ENCODE results near the gene GAB1.

Gene GAB1

DNA sequence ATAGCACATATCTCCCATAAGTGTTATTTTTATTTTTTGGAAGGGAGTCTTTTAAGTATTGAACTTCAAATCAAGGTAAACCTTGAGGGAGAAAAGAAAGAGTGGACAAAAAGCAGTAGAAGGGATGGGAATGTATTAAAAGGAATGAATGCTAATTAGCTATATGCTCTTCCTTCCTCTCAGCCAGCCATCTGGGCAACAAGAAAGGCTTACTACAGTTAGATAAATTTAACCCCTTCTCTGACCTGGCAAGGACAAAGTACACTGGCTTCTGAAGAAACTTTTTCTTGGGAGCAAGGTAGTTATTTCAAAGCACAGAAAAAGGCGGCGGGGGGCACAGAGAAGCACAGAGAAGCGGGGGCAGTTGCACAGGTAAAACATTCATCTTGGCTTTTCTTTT is 54.6 kb downstream of the GAB1 start:
- no peak for DNase-seq

DNA sequence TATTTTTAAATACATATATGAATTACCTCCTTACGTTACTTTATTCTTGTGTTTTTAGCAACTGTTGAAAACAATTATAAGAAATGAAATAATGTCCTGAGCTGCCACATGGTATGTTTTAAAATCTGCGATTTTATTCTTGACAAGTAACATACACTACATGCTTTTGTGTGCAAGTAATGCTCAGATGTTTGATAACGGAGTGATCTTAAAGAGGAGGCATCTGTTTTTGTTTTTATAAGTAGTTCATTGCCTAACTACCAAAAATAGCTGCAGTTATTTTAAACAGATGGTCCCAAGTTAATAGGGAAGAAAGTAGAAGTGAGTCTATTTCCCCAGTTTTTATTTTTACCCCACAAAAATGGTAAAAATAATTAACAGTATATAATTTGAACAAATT is 55.2 kb downstream of the GAB1 start:
- DNase-seq: no peak

DNA sequence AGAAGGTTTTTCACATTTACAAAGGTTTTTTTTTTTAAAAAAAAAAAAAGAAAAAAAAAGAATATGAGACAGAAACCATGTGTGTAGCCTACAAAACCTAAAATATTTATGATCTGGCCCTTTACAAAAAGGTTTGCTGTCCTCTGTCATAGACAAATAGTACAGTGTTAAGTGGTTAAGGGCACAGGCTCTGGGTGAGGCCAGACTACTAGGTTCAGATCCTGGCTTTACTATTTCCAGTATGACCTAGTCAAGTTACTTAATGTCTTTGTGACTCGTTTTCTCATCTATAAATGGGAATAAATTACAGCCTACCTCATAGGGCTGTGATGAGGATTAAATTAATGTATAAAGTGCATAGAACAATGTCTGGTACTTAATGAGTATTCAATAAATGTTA is 56.5 kb downstream of the GAB1 start:
- DNase-seq: no peak

DNA sequence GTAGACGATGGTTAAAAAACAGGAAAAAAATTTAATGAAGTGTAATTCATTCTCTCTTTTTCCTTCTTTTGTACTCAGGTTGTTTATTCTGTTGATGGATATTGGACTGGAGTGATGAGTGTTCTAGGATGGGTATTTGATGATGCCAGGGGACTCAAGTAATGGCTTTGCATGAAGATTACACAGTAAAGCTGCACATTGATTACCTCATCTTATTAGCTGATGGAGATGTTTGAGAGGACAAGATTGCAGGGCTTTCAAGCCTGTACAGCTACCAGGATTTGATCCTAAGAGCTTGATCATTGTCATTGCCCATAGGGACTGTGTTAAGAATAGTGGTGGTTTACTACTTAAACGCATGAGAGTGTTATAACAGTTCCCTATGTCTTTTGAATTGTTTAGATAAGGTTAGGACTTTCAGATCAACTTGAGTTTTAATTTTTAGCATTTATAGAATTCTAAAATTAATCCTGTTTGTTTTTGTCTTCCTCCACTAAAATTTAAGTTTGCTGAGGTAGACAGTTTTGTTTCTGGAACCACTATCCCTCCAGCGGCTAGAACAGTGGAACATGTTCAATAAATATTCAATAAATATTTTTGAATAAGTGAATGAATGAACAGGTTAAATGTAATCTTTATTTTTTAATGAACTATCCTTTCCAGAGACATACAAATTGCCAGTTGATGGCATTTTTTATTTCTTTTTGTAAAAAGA is 58.2 kb downstream of the GAB1 start:
- DNase-seq: no peak

DNA sequence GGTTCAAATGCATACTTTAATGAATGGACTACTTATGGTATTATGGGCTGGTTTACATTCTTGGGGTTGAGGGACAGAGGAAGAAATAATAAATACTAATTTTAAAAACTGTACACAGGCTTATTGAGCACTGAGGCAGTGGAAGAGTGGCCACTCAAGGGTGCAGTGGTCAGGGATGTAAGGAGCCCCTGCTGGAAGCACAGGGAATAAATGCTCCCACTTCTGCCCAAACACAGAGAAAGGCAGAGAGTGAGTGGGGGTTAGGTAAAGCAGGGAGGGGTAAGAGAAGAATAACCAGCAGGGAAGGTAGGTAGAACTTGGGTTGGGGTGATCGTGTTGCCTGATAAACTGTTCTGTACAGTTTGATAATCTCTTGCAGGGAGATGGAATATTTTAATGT is 60.0 kb downstream of the GAB1 start:
- DNase-seq: no peak

DNA sequence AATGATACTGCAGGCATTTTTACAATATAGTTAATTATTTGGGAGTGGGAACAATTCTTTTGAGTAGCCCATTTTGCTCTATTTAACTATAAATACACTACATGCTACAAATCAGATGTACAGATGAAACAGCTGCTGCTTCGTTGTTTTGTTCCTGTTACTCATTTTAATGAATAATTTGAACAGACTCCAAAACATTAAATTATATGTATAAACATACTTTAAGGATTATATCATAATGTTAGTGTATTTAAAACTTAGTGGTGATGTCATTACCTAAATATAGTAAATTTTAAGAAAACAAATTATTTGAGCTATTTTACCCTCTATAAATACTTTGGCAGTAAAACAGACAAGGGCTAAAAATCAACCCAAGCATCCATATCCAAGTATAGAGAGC is 60.7 kb downstream of the GAB1 start:
- no peak for DNase-seq

DNA sequence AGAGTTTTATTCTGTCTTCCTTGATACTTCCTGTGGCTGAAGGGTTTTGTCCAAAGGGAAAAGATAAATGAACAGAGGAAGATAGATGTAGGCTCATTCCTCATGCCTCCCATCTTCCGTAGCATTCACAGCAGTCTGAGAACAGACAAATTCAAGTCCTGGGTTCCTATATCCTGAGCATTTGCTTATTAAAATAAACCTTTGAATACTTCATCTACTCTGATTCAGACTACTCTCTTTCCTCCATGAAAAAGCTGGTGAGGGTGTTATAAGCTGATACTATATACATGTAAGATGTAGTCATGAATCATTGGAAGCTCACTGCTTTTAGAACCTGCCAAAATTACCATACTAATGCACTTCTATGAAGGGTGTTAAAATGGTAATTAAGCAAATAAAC is 61.2 kb downstream of the GAB1 start:
- DNase-seq: no peak

DNA sequence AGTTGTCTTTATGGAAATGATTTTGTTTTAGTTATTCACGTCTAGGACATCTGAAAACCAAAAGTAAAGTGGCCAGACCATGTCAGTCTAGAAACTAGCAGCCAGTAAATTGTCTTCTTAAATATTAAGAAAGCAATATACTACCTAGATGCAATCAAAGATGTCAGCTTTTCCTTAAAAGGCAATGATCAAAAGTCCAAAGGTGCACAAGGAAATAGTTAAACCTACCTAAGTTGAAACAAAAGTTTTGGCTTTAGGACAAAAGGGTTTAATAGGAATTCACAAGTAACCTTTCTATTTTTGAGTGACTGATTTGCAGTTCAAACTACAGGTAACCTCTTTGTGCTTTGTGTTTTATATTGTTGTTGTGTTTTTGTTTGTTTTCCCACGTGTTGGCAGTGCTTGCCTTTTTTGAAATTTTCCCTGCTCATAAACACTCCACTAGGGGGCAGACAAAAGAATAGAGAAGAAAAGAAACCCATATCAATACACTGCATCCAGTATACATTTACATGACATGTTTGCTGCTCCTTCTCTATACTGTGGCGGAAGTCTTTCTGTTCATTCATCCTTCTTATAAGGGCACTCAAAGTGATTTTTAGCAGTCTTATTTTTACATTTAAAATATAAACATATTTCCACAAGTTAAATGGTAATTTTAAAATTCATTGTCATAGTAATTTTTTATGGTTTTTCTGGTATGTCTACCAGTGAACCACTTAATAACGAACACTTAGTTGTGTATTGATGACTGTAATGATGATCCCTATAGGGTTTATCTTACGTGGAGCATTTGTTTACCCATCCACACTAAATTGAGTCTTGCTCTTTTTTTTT is 62.7 kb downstream of the GAB1 start:
- DNase-seq: peak; percentile 13

DNA sequence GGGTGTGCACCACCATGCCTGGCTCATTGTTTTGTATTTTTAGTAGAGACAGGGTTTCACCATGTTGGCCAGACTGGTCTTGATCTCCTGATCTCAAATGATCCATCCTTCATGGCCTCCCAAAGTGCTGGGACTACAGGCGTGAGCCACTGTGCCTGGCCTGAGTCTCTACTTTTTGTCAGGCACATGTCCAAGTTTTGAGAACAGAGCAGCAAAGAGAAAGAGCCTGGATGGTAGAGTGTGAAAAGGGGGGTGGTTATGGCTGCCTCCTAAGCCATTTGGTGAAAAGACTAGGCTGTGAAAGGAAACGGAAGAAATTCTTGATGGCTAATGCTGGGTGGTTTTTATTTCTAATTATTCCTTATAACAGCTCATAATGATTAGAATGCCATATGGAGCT is 63.4 kb downstream of the GAB1 start:
- no peak for DNase-seq

DNA sequence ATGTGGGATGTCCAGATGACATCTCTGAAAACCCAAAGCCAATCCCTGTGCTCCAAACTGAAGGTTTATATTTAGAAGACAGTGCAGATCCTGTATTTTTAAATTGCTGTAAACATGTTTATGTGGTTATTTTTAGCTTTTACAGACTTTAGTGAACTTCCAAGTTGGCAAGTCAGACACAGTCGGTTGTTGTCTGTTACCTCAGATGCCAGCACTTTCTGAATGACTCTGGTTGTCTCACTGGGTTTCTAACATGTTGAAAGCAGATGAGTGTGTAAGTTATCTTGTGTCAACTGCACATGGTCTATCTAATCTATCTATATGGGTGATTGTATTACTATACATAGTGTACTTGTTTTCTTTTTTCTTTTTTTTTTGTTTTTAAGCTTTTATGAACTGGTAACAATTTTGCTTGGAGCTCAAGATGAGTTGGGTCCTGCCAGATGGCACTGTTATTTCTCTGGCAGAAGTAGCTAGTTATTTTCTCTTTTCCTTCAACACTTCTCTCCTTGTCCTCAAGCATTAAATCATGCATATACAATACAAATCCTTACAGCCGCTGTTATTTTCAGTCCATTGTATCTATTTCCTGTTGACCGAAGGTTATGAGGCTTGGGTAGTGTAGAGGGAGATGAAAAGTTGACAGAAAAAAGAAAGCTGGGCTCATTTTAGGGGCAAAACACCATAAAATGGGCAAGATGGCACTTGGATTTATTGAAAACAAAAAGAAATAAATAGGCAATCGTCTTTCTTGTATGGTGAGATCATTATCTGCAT is 66.3 kb downstream of the GAB1 start:
- DNase-seq: no peak

DNA sequence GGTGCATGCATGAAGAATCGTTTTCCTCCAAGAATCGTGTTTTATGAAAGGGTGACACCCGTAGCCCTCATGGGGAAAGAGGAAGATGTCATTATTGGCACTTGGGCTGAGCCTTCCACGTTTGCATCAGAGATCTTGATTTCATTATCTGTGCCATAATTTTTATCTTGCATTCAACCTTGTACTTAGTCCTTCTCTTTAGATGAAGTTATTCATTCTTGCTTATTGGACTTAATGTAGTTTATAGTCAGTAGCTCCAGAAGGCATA is 66.8 kb downstream of the GAB1 start:
- no peak for DNase-seq

DNA sequence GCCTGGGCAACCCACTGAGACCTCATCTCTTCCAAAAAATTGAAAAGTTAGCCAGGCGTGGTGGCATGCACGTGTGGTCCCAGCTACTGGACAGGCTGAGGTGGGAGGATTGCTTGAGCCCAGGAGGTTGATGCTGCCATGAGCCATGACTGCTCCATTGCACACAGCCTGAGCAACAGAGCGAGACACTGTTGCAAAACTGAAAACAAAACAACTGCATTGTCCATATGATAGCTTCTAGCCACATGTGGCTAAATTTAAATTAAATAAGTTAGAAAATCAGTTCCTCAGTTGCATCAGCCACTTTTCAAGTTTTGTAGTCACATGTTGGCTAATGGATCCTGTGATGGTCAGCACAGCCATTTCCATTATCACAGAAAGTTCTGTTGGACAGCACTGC is 67.9 kb downstream of the GAB1 start:
- peak; percentile 39 for DNase-seq

DNA sequence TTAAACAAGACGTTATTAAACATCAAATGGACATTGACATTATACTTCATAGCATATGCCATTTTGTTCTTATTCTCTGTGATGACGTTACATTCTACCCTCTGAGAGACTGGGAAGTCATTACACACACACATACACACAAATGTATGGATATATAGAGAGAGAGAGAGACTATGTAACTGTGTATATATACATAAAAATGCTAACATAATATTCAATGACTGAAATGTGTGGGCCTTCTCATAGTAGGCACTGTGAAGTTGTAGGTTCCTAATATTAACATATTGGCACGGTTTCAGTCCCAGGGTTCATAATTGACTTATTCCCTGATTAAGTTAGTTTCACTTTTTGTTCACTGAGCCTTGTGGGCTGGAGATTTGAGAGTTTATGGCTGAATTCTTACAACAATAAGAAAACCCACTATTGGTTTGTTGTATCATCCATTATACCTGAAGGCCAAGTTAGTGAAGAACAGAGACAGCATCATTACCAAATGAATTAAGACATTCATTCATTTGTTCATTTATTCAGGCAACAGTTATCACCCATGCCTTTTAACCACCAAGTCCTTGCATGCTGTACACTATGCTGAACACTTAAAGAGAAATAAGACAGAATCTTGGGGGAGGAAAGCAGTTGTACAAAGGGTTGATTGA is 68.5 kb downstream of the GAB1 start:
- DNase-seq: no peak

DNA sequence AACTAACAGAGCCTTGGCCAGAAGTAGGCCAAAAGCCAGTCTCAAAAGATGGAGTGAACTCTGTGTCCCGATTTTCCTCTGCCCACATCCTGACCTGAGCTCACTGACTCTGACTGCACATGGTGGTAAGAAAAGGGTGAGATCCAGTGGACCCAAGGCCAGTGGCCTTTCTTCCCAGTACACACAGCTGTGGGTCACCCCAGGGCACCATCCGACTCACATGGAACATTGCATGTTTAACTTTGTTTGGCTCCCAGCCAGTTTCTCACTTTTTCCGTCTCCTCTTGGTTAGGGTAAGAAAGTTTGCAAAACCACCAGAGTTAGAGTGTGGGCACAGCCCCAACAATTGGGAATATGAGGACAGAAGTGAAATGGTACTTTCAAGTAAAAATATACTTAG is 69.8 kb downstream of the GAB1 start:
- no peak for DNase-seq

DNA sequence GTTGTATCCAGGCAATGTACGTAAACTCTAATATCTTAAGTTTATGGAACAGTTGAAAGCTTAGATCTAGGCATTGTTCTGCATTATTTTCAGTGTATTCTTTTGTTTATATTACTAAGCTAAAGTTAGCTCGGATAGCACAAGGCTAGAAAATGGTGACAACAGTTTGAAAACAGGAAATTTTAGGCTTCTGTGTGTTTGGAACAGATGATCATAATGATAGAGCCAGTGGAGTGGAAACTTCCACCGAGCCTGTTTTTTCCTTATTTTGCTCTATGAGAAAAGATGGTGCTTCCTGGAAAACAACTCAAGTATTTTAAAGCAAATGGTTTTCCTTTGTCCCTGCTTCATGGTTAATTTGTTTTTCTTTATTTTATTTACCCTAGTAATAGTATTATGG is 70.8 kb downstream of the GAB1 start:
- no peak for DNase-seq

DNA sequence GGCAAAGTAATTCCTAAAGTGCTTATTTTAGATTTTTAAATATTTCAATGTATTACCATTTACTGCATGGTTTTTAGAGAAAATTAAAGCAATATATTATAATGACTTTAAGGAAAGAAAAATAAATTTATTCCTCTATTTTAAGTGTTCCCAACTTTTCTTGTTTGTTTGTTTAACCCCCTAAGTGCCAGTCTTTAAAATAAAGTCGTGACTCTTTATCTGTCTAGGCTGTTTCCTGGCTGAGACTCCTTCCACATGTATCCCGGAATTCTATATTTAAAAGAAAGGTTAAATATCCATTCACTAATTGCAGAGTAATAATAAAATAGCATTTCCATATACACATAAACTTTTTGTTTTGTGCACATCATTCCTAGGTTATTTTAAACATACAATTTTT is 71.2 kb downstream of the GAB1 start:
- DNase-seq: no peak

DNA sequence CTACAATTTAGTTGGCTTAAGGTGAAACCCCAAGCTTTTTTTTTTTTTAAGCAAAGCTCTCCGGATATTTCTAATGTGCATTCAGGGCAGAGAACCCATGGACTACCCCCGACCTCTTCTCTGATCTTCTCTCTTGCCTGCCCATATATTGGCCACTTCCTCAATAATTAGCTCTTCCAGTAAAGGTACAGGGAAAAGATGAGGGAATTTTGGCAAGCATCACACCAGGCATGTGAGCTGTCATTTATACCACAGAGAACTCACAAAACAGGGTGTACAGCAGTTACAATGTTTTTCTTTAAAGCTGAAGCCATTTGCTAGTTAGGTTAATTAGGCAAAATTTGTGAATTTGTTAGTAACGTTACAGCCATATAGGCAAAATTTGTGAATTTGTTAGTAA is 73.3 kb downstream of the GAB1 start:
- no peak for DNase-seq

DNA sequence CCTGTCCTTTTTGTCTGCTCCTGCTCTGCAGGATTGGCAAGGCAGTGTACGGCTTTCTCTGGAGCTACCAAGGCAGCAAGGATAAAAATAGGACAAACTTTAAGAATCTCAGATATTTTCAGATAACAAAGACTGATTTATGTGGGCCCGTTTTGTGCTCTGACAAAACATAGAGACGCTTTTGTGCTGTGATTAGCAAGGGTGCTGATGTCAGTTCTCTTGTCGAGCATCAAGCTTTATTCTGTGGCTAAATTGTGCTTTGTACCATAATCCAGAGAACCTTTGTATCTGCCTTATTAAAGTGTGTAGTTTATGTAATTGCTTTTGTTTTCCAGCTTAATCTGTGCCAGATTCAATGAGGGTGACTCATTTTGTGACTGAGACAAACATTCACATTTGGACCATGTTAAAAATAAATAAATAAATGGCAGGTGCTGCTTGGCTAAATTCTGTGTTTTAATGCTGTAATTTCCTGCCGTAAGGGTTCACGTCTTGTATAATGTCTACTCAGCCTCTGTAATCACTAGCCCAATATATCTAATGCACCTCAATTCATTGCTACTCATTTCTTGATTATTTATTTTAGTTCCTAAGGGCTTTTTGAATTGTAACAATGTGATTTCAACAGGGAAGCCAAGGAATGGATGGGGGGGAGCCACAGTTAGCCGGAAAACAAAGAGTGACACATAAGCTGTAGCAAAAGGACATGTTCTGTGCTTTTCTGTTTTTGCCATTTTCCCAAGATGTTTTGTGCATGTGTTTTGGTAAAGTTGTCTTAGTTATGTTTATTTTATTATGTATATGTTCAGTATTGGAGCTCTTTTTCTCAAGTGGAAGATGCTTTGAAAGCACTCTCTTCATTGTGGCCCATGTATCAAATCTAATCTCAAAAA is 75.1 kb downstream of the GAB1 start:
- DNase-seq: no peak

DNA sequence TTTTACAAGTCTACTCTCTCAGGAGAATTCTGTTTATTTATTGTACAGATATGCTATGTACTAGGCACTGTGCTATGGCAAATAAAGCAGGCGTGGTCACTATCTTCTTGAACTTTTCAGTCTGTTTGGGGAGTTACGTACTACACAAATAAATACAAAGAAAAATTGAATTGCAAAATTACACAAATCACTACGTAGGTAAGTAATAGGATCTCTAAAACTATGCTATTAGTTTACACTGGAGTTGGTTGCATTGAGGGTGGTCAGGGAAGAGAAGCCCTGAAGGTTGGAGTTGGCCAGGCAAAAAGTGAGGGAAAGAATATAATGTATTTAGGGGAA is 75.7 kb downstream of the GAB1 start:
- no peak for DNase-seq

DNA sequence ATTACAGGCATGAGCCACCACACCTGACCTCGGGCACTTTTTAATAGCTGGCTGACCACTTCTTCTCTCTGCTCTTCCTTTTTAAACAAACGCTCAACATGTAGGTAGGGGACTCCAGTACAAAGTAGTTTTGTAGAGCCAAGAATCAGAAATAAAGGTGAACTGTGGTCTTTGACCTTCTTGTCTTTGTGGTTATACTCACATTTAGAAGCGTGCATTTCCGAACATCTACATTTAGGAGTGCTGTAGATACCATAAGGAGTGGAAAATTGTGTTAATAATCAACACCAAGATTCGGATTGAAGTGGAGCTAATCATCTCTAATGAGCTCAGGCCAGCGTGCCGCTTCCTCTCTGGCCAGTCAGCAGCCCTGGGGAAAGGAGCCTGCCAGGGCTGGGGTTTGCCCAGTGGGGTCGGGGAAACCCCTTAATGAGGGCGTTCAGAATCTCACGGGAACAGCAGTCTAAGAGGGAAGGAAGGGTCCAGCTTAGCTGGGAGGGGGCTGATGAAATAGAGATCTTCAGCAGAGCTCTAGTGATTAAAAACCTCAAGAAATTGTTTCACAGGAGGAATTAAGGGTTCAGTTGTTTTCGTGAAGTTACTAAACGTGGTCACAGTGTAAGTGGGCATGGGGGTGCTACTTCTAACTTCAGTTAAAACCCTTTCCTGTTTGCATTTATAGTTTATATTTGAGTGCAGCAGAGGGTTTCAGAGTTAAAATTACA is 81.2 kb downstream of the GAB1 start:
- DNase-seq: no peak

DNA sequence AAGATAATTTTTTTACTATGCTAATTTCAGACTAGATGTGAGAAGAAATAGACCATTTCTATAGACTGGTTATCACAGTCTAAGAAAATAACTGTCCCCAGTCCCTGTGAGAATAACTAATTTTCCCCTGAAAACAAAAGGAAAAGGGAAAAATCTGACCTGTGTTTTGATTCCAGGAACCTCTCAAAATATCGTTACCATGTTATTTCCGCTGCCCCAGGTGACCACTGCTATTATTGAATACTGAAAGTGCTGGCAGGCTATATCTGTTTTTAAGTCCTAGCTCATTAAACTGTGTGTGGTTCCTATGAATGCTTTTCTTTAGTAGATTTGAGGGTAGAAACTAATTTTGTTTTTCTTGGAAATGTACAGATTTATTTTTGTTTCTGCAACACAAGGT is 83.6 kb downstream of the GAB1 start:
- no peak for DNase-seq

DNA sequence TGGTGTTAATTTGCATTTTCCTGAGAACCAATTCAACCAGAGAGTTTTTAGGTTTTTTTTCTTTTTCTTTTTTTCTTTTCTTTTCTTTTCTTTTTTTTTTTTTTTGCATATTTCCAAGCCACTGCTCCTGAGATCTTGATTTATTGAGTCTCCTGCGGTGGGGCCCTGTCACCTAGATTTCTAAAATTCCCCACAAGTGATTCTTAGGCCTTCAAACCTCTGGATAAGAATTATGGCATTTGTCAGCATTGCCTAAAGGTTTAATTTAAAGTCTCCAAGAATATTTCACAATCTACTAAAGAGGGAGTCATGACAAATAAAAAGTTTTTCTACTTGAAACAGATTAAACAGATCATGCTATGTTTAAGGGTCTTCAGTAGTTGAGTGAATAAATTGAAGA is 84.9 kb downstream of the GAB1 start:
- no peak for DNase-seq

Measured in kidney glomerular epithelial cell (primary cell).